GM18508 (cell line): ENCODE results near the gene IQCE.
"Not testable (repeated sequence)": the region's sequence is repeated elsewhere in the genome, so short reads cannot be mapped to it uniquely, and the experiment has no call there.

ENCODE experiments used
- ATAC-seq: cut with Tn5 transposase; IDR thresholded peaks from one replicate; pipeline ENCODE4 v1.9.1; 2021; ENCODE audit warnings: moderate number of reproducible peaks; ENCODE audit not compliant: insufficient read depth, unreplicated experiment

IQCE gene

DNA sequence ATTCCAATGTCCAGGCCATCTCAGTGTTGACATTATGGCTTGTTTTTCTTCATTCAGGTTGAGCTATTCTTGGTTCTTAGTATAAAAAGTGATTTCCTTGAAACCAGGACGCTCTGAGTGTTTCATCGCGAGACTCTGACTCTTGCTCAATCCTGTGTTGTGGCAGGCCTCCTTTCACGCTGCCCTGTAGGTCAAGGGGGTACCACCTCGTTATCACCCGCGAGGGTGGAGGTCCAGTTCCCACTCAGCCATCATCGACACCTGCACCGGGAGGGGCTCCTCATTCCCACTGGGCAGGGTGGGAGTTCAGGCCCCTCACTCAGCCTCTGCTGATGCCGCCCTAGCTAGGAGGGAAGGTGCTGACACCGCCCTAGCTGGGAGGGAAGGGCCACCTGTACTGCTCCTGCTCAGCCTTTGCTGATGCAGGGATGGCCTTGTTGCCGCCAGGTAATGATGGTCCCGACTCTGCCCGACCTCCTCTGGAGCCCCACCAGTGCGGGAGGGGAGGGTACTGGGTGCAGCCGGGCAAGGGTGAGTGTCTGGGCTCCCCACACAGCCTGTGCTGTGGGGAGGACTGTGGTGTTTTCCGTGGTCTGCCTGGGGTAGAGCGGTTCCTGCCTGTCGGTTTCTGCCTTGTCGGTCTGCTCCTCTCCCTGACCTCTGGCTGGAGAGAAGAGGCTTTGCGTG is 16.4 kb downstream of the IQCE start:
- no peak for ATAC-seq

GRCh38 chr7:2575733-2576340 is 17.1 kb downstream of the IQCE start:
- no peak for ATAC-seq

DNA sequence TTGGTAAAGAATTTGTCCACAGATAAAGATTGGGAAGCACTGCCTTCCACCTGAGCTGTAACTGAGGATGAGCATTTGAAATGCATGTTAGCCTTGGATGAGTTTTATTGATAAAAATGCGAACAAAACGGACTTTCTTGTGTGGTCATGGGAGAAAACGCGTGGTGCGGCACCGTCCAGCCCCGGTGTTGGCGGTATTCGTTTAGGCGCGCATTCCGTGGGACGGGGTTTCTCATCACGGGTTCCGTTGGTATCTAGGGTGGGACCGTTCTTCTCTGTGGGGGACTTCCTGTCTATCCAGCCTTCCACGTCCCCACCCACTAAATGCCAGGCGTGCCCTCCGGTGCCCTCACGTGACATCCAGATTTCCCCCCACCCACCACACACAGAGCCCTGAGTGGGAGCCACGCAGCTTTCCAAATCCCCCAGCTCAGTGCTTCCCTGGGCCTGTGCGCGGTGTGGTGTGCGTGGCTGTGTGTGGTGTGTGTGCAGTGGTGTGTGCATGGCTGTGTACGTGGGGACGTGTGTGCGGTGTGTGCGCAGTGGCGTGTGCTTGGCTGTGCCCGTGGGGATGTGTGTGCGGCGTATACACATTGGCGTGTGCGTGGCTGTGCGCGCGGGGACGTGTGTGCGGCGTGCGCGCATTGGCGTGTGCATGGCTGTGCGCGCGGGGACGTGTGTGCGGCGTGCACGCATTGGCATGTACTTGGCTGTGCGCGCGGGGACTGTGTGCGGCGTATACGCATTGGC is 18.1 kb downstream of the IQCE start:
- no peak for ATAC-seq

DNA sequence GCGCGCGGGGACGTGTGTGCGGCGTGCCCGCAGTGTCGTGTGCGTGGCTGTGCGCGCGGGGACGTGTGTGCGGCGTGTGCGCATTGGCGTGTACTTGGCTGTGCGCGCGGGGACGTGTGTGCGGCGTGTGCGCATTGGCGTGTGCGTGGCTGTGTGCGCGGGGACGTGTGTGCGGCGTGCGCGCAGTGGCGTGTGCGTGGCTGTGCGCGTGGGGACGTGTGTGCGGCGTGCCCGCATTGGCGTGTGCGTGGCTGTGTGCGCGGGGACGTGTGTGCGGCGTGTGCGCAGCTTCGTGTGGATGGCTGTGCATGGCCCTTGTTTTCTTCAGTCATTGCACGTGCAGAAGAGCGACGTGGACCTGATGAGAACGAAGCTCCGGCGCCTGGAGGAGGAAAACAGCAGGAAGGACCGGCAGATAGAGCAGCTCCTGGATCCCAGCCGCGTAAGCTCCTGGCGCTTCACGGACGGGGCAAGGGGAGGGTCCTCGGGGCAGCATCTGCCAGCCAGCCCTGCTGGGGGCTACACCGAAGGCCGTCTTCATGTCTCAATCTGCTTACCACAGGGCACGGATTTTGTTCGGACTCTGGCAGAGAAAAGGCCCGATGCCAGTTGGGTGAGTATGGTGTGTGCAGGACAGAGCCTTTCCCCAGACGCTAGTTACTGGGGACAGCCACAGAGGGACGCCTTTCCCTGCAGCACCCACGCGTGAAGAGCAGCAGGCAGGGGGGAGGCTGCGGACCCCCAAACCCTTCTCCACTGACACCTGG is 19.3 kb downstream of the IQCE start:
- no peak for ATAC-seq

DNA sequence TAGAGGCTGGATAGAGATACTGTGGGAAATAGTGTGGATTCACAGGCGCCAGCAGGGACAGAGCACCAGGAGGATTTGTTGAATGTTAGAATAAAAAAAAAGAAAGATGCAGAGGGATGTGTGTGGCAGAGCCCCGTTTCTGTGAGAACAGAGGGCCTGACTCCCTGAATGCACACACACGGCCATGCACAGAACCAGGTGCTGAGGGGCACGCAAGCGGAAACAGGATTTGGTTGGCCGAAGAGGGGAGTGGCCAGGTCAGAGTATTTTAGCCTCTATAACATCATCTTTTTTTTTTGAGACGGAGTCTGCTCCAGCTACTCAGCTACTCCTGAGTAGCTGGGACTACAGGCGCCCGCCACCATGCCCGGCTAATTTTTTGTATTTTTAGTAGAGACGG is 21.9 kb downstream of the IQCE start:
- no peak for ATAC-seq

DNA sequence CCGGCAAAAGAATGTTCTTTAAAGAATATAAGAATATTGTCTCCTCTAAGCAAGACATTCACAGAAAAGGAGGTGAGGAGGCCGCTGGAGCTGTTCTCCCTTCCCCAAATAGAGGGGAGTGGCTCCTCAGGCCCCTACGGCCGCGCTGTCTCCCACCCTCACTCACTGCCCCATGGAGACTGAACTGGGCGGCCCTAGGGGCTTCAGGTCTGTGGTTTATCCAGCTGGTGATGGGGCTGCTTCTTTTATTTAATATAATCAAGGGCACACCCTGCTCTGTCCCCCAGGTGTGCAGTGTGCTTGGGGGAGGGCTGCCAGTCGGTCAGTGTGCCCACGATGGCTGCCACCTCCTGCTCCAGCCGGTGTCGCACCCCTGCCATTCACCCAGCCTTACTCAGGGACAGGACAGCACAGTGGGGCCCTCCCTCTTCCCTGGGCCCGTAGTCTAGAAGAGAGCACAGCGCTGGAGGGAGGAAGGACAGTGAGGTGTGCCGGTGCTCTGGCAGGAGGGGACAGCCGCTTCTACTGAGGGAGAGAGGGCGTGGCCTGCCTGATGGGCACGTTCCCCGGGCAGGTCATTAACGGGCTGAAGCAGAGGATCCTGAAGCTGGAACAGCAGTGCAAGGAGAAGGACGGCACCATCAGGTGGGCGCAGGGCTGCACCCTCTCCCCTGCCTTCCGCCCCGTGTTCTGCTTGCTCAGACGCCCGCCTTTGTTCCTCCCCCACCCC is 23.4 kb downstream of the IQCE start:
- ATAC-seq, result no peak

GRCh38 chr7:2583798-2584580 is 25.2 kb downstream of the IQCE start:
- ATAC-seq, result no peak

GRCh38 chr7:2585446-2585845 is 26.7 kb downstream of the IQCE start:
- no peak for ATAC-seq

DNA sequence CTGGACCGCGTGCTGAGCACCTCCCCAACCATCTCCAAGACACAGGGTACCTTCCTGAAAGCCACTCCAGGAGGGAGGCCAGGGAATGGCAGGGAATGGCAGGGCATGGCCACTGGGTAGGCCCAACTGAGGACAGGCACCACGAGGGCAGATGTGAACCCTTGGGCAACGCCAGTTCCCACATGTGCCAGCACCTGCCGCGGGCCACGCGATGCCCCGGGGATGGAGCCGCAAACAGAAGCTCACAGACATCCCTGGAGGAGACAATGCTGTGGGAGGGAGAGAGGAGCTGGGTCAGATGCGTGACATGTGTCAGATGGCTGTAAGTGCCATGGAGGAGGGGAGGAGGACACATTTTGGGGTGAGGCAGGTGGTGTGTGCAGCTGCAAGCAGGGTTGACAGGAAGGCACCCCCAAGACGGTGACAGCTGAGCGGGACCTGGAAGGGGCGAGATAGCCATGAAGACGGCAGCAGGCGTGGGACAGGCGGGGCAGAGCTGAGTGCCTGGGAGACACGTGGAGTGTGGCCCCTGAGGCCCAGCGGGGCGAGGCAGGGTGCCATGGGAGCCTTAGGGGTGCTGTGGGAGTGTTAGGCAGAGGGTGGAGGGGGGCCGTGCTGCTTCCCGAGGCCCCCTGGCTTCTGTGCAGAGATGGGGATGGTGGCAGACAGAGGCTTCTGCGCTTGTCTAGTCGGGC is 27.7 kb downstream of the IQCE start:
- no peak for ATAC-seq

DNA sequence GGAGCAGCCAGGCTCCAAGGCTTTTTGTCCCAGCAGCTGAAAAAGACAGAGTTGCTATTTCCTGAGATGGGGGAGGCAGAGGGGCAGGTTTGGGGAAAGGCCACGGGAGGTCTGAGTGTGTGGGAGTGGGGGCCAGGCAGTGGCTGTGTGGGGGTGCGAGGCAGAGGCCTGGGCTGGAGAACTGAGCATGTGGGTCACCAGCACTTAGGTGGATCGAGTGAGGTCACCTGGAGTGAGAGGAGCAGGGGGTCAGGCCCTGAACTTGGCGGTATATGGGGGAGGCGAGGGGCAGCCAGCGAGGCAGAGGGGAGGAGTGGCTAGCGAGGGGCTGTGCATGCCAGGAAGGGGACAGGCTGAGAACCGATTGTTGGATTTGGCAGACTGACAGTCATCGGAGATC is 28.4 kb downstream of the IQCE start:
- no peak for ATAC-seq

DNA sequence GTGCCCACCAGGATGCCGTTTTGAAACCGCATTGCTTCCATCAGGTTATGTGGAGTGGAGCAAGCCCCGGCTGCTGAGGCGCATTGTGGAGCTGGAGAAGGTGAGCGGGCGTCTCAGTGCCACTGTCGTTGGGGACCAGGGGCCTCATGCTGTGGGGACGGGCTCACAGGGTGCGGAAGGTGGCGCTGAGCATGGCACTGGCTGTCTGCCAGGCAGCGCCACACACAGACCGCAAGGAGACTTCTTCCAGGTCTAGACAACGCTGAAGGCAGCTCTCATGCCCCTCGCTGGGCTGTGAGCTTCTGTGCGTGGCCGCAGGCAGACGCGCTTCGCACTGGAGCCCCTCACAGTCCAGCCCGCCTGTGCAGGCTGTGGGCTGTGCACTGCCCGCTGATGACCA is 29.0 kb downstream of the IQCE start:
- ATAC-seq, result no peak

- no peak for ATAC-seq
These were observed 30.6 kb downstream of the IQCE start for GRCh38 chr7:2589341-2589740.

DNA sequence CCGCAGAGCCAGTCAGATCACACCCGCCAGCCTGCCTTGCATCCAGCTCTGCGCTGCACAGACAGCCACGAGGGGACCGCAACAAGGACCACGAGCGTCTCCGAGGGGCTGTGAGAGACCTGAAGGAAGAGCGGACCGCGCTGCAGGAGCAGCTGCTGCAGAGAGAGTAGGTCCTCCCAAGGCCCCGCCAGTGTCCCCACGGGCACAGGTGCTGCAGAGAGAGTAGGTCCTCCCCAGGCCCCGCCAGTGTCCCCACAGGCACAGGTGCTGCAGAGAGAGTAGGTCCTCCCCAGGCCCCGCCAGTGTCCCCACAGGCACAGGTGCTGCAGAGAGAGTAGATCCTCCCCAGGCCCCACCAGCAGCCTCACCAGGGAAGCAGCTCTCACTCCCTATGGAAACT is 31.2 kb downstream of the IQCE start:
- not testable (repeated sequence) for ATAC-seq

GRCh38 chr7:2592375-2592865 is 33.6 kb downstream of the IQCE start:
- ATAC-seq, result no peak

- no peak for ATAC-seq
These were observed 34.4 kb downstream of the IQCE start for GRCh38 chr7:2593036-2593727.

GRCh38 chr7:2594599-2594998 is 35.8 kb downstream of the IQCE start:
- no peak for ATAC-seq

- no peak for ATAC-seq
These were observed 36.6 kb downstream of the IQCE start for GRCh38 chr7:2595258-2595860.
